CD4-positive, alpha-beta T cell treated with Interferon alpha-2 for 1 hour (primary cell): ENCODE results near the gene RBP7.
A peak's percentile ranks its signal among the peaks of the same experiment; 100 is the strongest.
"Not testable (repeated sequence)": the region's sequence is repeated elsewhere in the genome, so short reads cannot be mapped to it uniquely, and the experiment has no call there.

Experiments
- DNase-seq, 2 donors: peaks; one replicate each; pipeline ENCODE4 v3.0.0-alpha.2; 2020 to 2022

The RBP7 gene

DNA sequence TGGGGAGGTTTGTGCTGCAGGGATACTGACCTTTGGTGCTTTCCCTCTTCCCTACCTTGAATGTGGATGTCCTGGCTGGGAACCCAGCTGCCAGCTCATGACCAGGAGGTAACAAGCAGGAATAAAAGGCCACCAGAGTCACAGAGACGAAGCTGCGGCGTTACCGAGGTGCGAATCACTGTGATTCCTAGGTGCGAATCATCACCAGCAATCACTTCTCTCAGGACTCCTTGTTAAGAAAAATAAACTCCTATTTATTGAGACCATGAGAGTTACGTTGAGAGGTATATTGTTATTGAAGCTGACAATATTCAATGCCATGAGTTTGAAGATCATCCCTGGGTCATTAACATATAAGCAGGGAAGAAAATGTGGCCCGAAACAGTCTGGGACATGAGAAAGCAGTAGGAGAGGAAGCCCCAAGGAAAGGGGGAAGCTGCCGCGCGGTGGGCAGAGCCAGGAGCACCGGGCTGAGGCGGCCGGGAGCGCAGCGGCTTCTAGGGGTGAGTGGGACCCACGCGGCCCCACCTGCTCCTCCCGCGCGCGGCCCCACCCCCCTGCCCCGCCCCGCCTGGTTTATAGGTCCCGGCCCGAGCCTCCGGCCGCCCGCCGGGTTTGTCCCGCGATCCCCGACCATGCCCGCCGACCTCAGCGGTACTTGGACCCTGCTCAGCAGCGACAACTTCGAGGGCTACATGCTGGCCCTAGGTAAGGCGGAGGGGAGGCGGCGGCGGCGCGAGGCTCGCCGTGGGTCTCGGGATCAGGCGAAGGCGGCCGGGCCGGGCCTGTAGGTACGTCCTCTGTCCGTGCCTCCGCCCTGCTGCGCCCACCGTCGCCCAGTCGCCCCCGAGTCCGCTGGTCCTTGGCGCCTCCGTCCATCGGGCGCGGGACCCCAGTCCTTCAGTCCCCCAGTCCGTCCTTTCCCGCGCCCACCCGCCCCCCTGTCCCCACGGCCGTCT is at the start of gene RBP7:
Gene RBP7 (plus strand): TSS at position 605 of the 959 bp plus-strand sequence. CDS start 31 bp downstream, at position 636.
- DNase-seq, result peak in 1 of 2 donors; percentile 14

DNA sequence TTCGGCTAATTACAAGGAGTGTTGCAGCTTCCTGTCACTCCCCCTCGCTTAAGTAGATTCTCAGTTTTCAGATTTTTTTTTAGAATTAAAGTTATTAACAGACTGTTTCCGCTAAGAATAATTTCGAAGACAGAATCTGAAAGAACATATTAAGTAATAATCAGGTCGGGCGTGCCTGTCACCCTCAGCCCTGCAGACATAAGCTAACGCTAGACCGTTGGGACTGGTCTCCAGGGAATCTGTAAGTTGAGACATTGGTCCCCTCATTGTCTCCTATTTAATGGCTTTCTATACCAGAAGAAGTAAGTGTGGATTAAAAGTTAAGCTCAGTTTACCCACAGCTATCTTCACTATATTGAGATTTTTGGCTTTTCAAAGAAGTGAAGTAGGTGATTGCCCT is 39.3 kb upstream of the RBP7 start:
- DNase-seq, result no peak

DNA sequence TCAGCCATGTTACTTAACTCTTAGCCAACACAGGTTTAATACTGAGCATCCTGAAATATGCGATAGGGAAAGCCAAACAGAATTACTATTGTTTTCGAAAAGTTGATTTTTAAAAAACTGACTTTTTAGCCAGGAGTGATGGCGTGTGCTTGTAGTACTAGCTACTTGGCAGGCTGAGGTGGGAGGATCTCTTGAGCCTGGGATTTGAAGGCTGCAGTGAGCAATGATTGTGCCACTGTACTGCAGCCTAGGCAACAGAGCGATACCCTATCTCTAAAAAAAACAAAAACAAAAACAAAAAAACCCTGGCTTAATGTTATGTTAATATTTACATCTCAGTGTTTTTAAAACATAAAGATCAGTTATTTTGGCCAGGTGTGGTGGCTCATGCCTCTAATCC is 37.0 kb upstream of the RBP7 start:
- no peak for DNase-seq

DNA sequence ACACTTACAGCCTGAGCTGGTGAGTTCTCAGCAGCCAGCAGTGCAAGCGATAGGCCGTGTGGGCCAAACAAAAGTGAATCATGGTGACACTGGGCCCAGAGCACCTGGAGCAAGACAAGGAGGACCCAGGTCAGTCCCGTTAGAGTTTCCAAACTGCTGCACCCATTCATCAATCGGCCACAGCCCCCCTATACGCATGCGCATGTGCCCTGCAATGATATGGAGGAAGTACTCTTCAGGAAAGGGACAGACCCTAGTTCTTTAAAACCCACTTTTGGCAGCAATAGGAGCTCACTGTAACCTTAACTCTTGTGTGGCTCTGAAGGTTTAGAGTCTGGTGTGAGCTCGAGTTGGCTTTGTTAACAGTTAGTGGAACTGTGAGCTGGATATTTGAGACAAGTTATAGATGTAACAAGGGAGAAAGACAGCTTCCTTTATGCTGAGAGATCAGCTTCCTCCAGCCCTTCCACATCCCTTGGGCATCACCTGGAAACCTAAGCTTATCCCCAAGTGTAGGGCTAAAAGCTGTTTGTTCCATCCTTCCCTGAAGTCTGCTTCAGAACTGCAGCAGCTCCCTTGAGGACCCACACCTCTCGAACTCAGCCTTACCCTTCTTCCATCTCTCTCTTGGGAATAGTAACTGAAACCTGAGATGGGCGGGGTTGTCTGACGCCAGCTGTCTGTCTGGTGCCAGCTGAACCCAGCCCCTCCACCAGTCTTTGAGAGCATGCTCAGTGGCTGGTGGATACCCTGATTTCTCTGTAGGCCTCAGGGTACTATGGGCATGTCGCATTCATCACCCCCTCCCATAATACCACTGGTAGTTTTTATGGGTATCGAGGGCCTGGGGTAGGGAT is 36.1 kb upstream of the RBP7 start:
- peak in 1 of 2 donors; percentile 33 for DNase-seq

DNA sequence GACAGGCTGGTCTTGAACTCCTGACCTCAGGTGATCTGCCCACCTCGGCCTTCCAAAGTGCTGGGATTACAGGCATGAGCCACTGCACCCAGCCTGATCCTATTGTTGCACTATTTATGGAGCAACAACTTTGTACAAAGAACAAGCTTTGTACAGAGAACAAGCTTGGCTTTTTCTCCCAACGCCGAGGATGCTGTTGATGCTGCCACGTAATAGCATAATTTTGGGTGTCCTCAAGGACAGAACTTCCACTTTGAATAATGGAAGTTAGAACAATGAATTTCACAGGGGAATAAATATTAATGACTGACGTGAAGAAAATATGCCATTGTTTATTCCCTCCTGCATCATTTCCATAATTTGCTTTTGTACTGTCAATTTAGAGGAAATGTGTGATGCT is 12.8 kb upstream of the RBP7 start:
- no peak for DNase-seq

DNA sequence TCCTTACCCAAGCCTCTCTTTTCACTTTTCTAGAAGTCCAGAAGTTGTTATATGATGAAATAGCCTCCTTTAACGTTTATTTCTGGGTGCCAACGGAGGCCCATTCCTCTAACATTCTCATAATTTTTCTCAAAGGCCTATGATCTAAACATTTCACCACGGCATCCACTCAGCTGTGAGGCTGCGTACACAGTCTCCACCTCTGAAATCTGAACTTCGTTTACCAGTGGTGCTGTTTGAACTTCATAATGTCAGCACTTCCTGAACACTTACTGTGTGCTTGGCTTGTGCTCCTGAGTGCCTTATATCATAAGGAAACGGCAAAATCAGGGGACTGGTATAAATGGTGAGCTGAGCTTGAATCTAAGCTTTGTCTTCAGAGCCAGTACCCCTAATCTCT is 12.0 kb upstream of the RBP7 start:
- no peak for DNase-seq

DNA sequence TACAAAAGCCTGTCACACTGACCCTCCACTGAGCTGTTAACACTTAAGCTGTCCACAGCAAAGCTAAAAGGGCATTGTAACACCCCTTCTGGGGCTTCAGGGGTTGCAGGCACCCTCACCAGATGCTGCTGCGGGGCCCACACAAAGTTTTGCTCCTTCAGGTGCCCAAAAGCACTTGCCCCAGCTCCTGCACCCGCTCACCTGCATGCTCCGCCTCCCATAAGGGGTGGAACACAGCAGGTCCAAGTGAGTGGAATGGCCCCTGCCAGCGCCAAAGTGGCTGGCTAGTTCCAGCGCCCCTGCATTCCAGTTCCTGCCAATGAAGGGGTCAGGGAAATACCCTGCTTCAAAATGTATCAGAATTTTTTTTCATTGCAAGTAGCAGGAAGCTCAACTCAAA is 7.3 kb upstream of the RBP7 start:
- DNase-seq, result no peak

DNA sequence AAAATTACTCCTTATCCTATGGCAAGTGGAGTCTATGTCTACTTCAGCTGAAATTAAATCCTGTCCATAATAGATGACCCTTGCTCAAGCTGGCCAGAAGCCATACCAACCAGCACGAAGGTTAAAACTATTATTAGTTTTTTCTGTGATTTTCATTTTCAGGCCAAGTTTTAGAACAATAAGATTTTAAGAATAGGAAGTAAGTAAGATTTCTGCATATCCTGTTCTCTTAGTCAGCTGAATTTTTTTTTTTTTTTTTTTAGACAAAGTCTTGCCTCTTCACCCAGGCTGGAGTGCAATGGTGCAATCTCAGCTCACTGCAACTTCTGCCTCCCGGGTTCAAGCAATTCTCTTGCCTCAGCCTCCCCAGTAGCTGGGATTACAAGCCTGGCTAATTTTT is 6.1 kb upstream of the RBP7 start:
- DNase-seq, result peak in 1 of 2 donors; percentile 6

DNA sequence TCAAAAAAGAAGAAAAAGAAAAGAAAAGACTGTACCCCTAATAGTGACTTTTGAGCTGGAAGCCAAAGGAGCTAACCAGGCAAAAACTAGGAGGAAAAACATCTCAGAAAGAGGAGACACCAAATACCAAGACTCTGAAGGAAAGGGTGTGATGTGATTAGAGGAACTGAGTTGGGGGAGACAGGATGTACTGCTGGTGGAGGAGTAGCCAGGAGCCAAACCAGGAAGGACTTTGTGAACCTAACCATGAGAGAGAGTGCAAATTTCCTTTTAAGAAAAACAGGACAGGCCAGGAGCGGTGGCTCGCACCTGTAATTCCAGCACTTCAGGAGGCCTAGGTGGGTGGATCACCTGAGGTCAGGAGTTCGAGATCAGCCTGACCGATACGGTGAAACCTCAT is 4.1 kb upstream of the RBP7 start:
- DNase-seq, result no peak

DNA sequence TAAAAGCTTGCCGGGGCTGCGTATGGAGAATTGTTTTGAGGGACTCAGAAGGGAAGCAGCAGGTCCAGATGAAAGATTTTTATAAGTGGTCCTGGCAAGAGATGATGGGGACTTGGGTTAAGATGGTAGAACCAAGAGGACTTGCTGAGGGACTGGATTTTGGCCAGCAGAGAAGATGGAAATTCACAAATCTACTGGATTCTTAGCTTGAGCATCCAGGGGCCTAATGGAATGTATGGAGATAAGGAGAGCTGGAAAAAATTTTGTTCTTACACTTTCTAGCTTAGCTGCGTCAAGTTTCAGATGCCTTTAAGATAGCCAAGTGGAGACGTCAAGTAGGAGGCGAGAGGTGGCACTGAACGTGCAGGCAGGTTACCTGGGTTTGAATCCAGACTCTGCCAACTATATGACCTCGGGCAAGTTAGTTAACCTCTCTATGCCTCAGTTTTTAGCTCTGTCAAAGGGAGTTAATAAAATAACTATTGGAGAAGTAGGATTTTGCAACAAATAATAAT is 3.4 kb upstream of the RBP7 start:
- no peak for DNase-seq

DNA sequence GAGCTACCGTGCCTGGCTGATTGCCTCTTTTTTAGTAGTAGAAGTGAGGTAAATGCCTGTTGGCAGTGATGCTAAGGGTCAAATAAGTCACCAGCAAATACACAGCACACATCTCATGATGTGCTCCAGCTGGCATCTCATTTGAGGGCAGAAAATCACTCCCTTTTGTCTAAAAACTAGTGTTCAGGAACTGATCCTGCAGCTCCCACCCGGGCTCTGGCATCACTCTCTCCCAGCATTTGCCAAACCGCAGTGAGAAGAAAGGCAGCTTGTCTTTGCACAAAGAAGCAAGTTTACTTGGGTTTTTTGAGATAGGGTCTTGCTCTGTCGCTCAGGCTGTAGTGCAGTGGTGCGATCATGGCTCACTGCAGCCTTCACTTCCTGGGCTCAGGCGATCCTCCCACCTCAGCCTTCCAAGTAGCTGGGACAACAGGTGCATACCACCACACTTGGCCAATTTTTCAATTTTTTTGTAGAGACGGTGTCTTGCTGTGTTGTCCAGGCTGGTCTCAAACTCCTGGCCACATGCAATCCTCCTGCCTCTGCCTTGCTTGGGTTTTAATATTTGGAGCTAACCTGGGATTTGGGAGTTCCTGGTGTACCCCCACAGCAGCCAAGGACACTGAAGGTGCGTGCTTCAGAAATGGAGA is 4.1 kb downstream of the RBP7 start:
- no peak for DNase-seq

DNA sequence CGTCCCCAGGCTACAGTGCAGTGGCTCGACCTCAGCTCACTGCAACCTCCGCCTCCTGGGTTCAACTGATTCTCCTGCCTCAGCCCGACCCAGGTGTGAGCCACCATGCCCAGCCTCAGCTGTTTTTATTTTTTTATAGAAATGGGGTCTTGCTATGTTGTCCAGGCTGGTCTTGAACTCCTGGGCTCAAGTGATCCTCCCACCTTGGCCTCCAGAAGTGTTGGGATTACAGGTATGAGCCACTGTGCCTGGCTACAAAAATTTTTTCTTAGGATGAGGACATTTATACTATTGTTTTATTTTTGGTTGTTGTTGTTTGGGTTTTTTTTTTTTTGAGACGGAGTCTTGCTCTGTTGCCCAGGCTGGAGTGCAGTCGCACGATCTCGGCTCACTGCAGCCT is 8.2 kb downstream of the RBP7 start:
- DNase-seq, result not testable (repeated sequence)

DNA sequence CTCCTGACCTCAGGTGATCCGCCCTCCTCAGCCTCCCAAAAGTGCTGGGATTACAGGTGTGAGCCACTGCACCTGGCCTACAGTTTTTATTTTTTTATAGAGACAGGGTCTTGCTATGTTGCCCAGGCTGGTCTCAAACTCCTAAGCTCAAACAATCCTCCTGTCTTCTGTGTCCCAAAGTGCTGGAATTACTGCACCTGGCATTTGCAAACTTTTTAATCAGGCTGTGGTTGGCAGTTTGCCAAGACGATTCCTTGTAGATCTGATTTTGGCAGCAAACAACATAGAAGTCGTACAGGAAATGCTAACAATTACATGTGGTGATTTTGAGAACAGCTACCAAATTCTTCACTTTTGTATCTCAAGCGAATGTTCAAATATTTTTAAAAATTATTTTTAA is 10.1 kb downstream of the RBP7 start:
- no peak for DNase-seq

DNA sequence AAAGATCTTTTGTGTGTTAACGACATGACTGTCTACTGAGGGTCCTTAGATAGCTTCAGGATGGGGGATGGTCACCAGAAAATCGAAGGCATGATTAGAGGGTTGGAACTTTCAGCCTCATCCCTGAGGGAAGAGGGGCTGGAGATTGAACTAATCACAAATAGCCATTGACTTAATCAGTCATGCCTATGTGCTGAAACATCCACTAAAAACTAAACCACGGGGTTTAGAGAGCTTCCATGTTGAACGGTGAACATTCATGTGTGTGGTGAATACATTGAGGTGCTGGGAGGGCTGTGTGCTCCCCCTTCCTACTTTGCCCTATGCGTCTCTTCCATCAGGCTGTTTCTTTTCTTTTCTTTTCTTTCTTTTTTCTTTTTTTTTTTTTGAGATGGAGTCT is 17.0 kb downstream of the RBP7 start:
- DNase-seq, result no peak

DNA sequence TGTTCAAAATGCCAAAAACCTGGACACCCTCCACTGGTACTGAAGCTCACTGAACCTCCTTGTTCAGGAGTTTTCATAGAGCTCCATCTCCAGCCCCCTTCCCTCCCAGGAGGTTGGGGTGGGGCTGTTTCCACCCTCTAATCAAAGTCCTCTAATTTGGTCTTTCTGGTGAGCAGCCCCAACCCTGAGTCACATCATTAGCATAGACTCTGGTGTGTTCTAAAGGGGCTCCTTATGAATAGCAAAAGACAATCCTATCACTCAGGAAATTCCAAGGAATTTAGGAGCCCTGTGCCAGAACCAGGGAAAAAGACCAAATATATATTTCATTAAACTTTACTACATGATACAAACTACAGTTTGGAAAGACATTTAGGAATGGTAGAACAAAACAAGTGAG is 22.5 kb downstream of the RBP7 start:
- DNase-seq, result no peak

DNA sequence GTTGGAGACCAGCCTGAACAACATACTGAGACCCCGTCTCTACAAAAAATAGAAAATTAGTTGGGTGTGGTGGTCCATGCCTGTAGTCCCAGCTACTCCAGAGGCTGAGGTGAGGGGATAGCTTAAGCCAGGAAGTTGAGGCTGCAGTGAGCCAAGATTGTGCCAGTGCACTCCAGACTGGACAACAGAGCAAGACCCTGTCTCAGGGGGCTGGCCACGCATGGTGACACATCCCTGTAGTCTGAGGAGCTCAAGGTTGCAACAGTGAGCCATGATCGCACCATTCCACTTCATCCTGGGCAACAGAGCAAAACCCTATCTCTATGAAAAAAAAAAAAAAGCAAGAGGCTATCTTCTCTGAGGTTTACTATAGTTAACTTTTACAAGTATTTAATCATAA is 23.1 kb downstream of the RBP7 start:
- DNase-seq, result no peak

DNA sequence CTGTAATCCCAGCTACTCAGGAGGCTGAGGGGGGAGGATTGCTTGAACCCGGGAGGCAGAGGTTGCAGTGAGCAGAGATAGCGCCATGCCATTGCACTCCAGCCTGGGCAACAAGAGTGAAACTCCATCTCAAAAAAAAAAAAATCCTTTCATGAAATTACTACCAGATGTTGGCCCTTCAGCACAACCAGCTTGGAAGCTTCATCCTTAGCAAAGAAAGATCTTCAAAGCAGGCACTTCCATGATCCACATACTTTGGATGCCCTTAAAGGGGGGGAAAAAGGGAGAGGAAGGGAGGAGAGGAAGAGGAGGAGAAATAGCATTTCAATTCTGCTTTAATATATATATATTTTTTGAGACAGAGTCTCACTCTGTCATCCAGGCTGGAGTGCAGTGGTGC is 23.6 kb downstream of the RBP7 start:
- DNase-seq, result not testable (repeated sequence)

DNA sequence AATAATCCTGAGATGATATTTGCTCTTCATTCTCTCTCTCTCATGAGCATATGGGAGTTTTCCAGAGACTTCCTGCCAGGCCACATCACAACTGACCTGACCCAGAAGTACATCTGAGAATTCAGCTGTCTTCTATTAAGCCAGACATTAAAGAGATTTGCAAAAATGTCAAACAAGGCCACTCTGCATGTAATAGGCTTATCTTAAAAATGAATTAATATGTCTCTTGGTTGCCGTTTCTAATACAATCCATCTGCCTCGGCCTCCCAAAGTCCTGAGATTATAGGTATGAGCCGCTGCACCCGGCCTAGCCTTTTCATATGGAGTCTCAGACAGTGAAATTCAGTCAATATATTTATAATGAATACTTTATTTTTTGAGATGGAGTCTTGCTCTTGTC is 25.0 kb downstream of the RBP7 start:
- DNase-seq, result not testable (repeated sequence)

DNA sequence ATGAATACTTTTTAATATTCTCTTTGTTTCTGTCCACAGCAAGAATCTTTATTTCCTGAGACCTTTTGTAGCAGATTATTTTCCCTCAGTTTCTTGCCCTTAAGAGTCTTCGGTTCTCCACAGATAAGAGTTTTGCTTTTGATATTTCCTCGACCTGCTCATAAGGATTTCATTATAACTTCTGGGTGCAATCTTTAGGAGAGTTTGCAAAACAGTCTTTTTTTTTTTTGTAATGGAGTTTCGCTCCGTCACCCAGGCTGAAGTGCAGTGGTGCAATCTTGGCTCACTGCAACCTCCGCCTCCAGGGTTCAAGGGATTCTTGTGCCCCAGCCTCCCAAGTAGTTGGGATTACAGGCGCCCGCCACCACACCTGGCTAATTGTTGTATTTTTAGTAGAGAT is 25.6 kb downstream of the RBP7 start:
- no peak for DNase-seq

DNA sequence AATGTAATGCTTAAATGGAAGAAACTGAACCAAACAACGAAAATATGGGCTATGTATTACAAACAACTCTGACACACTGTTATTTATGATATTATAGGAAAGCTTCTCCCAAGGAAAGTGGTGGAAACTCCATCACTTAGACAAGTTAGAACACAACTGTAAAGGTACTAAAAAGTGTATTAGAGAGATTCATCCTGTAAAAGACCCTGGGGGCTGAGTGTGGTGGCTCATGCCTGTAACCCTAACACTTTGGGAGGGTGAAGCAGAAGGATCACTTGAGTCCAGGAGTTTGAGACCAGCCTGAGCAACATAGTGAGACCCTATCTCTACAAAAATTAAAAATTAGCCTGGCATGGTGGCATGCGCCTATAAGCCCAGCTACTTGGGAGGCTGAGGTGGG is 28.3 kb downstream of the RBP7 start:
- DNase-seq, result no peak

DNA sequence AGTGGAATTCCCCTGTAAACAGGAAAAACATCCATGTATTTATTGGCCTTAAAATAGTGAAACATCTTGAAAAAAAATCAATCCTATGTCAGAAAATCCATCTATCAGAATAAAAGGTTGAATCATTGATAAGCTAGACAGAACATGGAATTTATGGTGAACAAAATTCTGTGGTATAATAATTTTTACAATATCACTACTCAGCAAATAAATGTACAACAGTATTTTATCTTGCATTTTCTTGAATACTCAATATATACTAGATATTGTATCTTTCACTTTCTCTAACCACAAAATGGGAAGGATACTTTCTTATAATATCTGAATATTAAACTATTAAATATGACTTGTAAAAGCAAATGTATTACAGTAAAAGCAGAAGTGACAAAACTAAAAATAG is 30.0 kb downstream of the RBP7 start:
- DNase-seq, result no peak

DNA sequence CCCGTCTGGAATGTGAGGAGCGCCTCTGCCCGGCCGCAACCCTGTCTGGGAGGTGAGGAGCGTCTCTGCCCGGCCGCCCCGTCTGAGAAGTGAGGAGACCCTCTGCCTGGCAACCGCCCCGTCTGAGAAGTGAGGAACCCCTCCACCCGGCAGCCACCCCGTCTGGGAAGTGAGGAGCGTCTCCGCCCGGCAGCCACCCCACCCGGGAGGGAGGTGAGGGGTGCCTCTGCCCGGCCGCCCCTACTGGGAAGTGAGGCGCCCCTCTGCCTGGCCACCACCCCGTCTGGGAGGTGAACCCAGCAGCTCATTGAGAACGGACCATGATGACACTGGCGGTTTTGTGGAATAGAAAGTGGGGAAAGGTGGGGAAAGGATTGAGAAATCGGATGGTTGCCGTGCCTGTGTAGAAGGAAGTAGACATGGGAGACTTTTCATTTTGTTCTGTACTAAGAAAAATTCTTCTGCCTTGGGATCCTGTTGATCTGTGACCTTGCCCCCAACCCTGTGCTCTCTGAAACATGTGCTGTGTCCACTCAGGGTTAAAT is 32.0 kb downstream of the RBP7 start:
- DNase-seq, result peak in 1 of 2 donors; percentile 14

DNA sequence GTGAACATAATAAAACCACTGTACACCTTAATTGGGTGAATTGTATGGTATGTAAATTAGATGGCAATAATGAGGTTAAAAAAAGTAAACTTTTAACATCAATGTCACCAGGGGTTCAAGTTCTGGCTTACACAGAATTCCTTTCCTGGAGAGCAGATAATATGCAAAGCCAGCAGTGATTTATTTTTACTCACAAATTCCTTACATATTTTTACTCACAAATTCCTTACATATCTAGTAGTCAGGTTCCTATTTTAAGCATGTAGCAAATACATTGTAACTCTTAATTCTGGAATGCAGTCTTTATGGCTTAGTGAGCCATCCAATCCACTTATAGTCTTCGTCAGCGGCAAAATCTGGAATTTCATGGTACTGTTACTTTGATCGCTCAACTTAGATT is 34.4 kb downstream of the RBP7 start:
- DNase-seq, result no peak
